Epithelial cell of esophagus (primary cell): ENCODE measurements around the gene ATP6V1G1.
"Not testable (repeated sequence)": the region's sequence is repeated elsewhere in the genome, so short reads cannot be mapped to it uniquely, and the experiment has no call there.

ENCODE experiments used
- DNase-seq: peaks from one replicate; pipeline ENCODE4 v3.0.0; 2010; ENCODE audit warnings: low read depth
- H3K4me3 ChIP-seq: 2 replicates; pipeline ENCODE4 v1.5.1; 2011; ENCODE audit warnings: mild to moderate bottlenecking, low read length, control low read depth
- CTCF ChIP-seq: IDR thresholded peaks from 2 replicates; pipeline ENCODE4 v1.5.1; 2011; ENCODE audit warnings: low read depth, mild to moderate bottlenecking, low read length, control low read depth, inconsistent platforms; ENCODE audit not compliant: insufficient read depth; ENCODE audit errors: missing control alignments

Gene ATP6V1G1

GRCh38 chr9:114560956-114561355 lies 26.6 kb upstream of the ATP6V1G1 start:
- no peak overlapping the region for H3K4me3 ChIP-seq
- TF ChIP-seq CTCF: no peak
- no peak for DNase-seq

DNA sequence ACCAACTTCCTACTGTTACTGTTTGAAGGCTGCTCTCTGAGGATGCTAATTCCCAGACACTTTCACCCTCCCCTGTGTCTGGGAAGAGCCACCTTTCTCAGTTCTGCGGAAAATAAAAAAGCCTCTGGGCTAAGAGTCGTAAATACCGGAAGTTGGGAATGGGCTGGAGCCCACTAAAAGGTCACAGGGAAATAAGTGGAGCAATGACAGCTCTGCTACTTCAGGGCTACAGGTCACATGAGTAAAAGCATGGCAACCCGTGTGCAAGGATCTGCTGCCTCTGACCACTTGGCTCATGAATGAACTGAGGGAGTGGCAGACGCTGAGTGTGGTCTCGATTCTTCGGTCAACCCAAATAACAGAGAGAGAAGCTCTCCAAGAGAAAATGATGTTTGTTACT lies 25.8 kb upstream of the ATP6V1G1 start:
- DNase-seq: no peak
- no peak overlapping the region for H3K4me3 ChIP-seq
- no peak for TF ChIP-seq CTCF

- no peak for DNase-seq
- no peak for TF ChIP-seq CTCF
- H3K4me3 ChIP-seq: no peak overlapping the region
Measured at GRCh38 chr9:114565204-114565603, 22.4 kb upstream of the ATP6V1G1 start.

- no peak overlapping the region for H3K4me3 ChIP-seq
- TF ChIP-seq CTCF: no peak
- DNase-seq: no peak
Measured at GRCh38 chr9:114570742-114571141, 16.8 kb upstream of the ATP6V1G1 start.

DNA sequence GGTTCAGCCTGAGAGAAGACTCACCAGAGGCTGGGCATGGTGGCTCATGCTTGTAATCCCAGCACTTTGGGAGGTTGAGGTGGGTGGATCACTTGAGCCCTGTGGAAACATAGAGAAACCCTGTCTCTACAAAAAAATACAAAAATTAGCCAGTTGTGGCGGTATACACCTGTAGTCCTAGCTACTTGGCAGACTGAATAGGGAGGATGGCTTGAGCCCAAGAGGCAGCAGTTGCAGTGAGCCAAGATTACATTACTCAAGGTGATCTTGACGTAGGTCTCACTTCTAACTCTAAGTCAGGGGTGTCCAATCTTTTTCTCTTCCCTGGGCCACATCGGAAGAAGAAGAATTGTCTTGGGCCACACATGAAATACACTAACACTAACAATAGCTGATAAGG lies 16.2 kb upstream of the ATP6V1G1 start:
- no peak overlapping the region for H3K4me3 ChIP-seq
- no peak for TF ChIP-seq CTCF
- no peak for DNase-seq

GRCh38 chr9:114572199-114572598 lies 15.4 kb upstream of the ATP6V1G1 start:
- H3K4me3 ChIP-seq: no peak overlapping the region
- no peak for TF ChIP-seq CTCF
- DNase-seq: no peak

GRCh38 chr9:114574438-114574837 lies 13.1 kb upstream of the ATP6V1G1 start:
- no peak overlapping the region for H3K4me3 ChIP-seq
- no peak for DNase-seq
- TF ChIP-seq CTCF: no peak

GRCh38 chr9:114576779-114577178 lies 10.8 kb upstream of the ATP6V1G1 start:
- H3K4me3 ChIP-seq, DNase-seq: not testable (repeated sequence)

DNA sequence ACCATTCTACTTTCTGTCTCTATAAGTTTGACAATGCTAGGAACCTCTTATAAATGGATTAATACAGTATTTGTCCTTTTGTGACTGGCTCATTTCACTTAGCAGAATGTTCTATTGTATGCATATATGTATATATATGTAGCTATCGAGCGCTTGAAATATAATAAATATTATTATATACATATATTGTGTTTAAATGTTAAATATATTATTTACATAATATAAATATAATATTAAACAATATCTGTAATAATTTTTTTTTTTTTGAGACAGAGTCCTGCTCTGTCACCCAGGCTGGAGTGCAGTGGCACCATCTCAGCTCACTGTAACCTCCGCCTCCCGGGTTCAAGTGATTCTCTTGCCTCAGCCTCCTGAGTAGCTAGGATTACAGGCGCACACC lies 9.4 kb upstream of the ATP6V1G1 start:
- DNase-seq, H3K4me3 ChIP-seq: not testable (repeated sequence)
